Cerebellar cortex (tissue), 1 donor: ENCODE results near the gene ADAM10.
"Not testable (repeated sequence)": the region's sequence is repeated elsewhere in the genome, so short reads cannot be mapped to it uniquely, and the experiment has no call there.

Experiments used
- DNase-seq: peaks from one replicate; pipeline ENCODE4 v3.0.0-alpha.2; 2015; ENCODE audit warnings: low spot score

The ADAM10 gene, protein sequence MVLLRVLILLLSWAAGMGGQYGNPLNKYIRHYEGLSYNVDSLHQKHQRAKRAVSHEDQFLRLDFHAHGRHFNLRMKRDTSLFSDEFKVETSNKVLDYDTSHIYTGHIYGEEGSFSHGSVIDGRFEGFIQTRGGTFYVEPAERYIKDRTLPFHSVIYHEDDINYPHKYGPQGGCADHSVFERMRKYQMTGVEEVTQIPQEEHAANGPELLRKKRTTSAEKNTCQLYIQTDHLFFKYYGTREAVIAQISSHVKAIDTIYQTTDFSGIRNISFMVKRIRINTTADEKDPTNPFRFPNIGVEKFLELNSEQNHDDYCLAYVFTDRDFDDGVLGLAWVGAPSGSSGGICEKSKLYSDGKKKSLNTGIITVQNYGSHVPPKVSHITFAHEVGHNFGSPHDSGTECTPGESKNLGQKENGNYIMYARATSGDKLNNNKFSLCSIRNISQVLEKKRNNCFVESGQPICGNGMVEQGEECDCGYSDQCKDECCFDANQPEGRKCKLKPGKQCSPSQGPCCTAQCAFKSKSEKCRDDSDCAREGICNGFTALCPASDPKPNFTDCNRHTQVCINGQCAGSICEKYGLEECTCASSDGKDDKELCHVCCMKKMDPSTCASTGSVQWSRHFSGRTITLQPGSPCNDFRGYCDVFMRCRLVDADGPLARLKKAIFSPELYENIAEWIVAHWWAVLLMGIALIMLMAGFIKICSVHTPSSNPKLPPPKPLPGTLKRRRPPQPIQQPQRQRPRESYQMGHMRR

DNA sequence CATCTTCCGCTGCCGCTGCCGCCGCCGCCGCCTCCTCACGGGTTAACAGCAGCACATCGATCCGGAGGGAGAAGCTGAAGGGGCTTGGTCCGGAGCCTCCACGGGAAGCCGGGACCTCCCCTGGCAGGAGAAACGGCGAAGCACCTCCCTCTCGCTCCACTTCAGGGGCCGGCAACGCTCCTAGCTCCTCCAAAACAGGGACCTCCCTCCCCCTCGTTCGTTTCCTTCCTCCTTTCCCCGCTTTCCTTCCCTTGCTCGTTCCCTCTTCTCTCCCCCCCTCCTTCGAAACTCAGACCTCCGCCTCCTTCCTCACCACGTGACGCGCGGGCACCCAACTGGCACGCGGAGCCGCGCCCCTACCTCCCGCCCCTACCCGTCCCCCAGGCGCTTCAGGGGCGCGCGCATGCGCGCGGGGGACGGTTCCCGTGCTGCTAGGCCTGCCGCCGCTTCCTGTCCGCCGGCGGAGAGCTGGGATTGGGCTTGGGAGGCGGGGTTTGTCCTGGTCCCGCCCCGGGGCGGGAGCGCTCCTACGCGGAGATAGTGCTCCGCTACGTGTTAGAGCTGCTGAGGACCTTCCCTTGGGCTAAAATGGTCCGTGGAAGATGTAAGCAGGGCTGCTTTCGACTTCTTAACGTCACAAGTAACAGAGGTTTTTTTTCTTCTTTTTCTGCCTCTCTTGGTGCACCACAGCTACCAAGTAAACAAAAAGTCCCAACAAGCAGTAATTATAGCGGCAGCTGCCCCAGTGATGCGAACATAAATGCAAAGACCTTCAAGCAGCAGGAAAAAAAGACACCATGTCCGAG, at the start of gene ADAM10:
ADAM10 (minus strand) TSS at position 176 of the 806 bp plus-strand sequence; CDS start at position 3, 173 bp downstream.
- peak; percentile 99 for DNase-seq

DNA sequence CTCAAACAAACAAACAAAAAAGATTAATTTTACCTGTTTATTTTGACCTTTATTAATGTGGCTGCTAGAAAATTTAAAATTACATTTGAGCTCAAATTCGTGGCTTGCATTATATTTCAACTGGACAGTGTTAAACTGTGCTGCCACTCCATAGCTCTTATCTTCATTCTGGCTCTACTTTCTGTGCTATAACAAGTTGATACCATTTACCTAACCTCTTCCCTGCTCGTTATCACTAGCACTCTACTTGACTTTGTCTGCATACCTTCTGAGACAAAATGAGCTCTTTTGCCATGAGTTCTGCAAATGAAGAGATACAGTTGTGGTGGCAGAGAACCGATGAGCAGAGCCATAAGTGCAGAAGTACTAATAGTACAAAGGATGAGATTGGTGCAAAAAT, 48.0 kb upstream of the ADAM10 start:
- DNase-seq, result no peak

DNA sequence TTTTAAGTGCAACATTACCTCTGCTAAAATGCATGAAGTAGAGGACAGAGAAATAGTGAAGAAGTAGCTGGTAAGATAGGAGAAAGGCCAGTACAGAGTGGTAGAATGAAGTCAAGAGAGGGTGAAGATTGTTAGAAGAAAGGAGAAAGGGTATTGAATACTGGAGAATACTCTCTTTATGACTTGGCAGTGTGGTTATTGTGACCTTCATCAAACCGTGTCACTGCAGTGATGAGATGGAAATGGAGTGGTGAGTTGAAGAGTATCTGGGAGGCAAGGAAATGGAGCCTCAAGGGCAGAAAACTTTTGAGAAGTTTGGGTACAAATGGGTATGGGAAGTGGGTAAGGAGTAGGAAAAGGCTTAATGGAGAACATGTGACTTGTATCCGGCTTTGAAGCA, 46.3 kb upstream of the ADAM10 start:
- DNase-seq, result no peak

DNA sequence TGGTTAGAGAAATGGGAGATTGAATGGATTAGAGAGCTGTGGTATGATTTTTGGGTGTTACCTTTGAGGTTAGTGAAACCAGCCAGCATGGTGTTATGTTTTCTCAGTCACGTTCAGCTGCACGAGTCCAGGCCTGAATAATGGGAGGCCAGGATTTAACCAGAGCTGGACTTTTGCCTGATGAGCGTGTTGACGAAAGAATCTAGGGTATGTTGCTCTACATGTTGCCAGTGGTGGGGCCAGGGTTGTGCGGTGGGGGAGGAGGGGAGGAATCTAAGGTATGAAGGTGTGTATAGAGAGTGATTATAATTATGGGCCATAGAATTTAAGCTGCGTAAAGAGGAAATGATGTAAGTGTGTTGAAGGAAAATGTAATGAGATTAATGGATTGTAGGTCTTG, 44.4 kb upstream of the ADAM10 start:
- DNase-seq, result no peak

DNA sequence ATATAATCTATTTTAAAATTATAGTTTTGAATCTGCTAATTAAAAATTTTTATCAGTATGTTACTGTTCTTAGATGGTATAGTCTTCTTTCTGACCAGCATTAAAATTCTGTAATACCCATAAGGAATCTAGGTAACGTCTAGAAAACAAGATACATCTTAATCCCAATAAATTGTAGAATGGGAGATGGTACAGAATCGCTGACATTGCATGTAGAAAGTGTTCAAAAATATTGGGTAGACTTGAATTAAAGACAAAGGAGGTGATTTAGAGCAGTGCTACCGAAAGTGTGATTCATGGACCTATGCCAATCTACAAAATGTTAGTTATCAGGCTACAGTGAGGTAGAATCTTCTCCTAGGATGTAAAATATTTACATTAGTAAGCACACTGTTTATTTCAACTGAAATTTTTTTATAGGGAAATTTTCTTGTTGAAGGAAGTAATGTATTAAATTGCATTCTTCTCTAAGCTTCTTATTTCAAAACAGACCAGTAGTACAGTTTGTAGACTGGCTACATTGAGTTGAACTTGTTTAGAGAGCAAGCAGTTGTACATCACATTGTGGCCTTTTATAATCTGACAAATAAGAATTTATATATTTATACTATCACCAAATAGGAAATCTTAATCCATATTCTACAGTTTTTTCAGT, 38.7 kb upstream of the ADAM10 start:
- DNase-seq, result no peak

DNA sequence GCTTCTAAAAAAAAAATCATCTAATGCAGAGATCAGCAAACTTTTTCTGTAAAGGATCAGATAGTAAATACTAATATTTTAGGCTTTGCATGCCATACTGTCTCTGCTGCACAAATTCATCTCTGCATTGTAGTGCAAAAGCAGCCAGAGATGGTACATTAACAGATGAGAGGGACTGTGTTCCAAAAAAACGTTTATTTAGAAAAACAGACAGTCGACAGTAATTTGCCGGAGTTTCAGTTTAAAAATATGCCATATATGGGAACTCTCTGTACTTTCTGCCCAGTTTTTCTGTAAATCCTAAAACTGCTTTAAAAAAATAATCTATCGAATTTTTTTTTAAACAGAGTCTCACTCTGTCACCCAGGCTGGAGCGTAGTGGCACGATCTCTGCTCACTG, 35.8 kb upstream of the ADAM10 start:
- no peak for DNase-seq

DNA sequence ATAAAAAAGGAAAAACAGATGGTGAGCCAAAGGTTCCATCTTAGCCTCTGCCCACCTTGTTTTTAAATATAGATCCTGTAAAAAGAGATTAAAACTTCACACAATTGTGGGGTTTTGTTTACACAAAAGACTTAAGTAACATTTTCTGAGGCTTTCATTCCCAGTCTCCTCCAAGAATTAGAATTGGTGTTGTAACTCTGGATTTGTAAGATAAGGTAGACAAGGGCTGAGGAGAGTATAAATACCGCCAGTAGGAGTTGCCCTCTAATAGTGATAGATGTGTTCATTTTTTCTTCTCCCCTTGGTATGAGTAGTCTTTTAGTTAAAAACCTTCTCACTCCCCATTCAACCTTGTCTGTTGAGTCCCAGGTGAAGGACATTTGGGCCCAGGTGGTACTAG, 30.0 kb upstream of the ADAM10 start:
- DNase-seq, result no peak

DNA sequence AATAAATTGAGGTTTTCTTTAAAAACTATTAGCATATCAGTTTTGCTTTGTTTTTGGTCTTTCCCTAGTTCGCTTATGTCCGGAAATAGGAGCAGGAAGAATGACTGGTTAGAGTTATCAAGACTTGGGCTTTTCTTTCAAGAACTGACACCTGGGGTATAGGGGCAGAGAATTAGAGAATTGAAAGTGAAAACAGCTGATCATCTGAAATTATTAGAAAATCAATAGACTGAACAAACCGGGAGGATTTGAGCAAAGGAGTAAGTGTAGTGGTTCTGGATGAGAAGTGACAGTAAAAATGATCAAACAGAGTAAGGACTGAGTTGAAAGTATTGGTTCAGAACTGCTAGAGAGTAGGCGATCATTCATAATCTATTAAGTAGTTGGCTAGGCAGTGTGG, 27.6 kb upstream of the ADAM10 start:
- DNase-seq, result no peak

DNA sequence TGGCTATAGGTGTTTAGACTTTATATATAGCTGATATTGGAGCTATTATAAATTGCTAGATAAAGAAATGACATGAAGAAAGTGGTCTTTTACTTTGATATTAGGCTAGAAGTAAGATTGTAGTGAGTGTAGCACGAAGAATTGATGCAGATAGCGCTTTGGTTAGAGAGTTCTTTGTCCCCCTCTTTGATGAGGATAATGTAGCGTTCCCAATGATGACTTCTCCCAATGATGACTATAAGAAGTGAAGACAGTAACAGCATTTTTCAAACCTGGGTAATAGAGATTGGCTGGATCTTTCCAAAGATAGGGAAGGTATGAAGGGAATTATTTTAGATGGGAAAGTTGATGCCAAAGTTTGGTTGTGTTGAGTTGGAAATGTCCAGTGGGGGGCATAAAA, 25.9 kb upstream of the ADAM10 start:
- DNase-seq, result no peak

DNA sequence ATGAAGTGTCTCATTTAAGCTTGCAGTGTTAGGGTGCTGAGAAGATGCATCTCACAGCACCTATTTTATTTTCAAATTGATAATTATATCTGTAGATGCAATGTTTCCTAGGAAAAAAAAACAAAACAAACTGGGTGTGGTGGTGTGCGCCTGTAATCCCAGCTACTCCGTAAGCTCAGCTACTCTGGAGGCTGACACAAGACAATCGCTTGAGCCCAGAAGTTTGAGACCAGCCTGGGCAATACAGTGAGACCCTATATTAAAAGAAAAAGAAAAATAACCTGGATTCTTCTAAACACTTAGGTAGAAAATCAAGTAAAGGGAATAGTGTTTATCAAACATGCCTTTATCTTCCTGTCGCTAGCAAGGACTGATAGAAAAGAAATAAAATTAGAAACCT, 23.5 kb upstream of the ADAM10 start:
- peak; percentile 40 for DNase-seq

DNA sequence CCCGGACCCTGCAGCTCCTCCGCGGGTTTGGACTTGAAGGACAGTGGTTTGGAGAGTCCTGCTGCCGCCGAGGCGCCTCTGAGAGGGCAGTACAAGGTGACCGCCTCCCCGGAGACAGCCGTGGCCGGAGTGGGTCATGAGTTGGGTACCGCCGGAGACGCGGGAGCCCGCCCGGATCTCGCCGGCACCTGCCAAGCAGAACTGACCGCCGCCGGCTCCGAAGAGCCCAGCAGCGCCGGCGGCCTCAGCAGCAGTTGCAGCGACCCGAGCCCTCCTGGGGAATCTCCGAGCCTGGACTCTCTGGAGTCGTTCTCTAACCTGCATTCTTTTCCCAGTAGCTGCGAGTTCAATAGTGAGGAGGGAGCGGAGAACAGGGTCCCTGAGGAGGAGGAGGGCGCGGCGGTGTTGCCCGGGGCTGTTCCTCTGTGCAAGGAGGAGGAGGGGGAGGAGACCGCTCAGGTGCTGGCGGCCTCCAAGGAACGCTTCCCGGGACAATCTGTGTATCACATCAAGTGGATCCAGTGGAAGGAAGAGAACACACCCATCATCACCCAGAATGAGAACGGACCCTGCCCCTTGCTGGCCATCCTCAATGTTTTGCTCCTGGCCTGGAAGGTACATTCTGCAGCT, 22.2 kb upstream of the ADAM10 start:
- peak; percentile 73 for DNase-seq

DNA sequence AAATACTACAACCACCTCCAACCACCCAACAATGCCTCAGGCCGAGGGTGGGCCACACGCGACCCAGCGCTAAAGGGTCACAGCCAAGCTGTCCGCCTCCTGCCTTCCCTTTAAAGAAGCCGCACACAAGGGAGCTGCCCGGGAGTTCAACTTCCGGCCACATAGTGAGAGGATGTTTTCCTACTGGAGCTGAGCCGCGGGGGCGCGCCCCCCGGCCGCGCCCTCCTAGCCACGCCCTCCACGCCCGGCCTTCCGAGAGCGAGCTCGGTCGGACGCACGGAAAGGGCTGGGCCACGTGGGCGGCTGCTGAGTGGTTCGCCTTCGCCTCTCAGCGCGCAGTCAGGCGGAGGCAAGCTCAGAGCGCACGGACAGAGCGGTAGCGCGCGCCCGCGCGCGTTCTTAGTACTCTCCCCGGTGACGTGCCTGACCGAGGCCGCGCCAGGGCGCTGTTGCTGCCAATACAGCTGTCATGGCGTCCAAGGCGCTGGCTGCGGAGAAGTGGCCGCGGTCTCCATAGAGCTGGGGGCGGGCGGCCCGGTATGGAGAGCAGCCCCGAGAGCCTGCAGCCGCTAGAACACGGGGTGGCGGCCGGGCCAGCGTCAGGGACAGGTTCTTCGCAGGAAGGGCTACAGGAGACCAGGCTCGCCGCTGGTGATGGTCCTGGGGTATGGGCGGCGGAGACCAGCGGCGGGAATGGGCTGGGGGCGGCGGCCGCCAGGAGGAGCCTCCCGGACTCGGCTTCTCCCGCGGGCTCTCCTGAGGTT, 21.5 kb upstream of the ADAM10 start, which contains the start of gene MINDY2:
MINDY2 (plus strand) TSS at position 446 of the 764 bp plus-strand sequence; CDS start at position 540, 94 bp downstream.
- DNase-seq, result peak; percentile 97

DNA sequence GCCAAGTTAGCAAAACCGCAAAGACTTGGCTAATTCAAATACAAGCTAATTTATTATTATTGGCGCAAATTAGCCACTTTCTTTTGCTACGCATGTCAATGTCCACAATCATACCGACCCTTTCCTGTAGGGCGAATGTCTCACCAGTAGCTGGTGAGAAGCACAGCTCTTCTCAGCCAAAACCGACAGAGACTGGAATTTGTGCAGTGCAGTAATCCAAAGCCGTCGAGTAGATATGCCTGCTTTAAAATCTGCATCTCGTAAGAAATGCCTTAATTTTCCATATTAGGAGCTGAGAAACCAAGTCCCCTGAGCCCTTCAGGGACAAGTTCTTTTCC, 21.0 kb upstream of the ADAM10 start:
- no peak for DNase-seq

DNA sequence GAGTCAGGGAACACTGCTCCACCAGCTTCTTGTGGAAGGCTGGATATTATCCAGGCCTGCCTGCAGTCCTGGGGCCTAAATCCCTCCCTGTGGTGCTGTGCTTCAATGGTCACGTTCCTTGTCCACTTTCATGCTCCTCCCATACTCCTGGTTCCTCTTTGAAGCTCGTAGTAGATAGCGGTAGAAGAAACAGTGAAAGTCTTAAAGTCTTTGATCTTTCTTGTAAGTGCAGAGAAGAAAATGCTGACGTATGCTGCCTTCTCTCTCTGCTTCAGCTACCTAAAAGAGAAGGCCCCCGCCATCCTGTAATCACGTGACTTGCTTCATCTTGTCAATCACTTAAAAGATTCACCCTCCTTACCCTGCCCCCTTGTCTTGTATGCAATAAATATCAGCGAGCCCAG, 19.1 kb upstream of the ADAM10 start:
- not testable (repeated sequence) for DNase-seq

DNA sequence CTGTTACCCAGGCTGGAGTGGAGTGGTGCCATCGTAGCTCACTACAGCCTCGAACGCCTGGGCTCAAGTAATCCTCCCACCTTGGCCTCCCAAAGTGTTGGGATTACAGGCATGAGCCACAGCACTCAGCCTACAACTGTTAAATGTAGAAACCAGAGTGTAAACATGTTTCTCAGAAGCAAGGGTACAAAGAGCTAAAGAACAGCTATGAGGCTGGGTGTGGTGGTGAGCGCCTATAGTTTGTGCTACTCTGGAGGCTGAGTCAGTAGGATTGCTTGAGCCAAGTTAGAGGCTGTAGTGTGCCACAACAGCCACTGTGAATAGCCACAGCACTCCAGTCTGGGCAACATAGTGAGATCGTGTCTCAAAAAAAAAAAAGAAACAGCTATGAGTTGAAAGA, 16.8 kb upstream of the ADAM10 start:
- no peak for DNase-seq

DNA sequence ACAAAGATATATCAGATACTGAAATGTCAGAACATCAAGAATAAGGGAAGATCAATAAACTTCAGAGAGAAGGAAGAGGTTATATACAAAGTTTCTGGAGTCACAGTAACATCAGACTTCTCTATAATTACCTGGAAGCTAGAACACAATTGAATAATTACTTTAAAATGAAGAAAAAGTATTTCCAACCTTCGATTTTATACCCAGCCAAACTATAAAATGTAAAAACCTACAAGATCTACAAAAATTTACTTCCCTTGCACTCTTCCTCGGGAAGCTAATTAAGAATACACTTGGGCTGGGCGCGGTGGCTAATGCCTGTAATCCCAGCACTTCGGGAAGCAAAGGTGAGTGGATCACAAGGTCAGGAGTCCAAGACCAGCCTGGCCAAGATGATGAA, 15.0 kb upstream of the ADAM10 start:
- DNase-seq, result no peak

DNA sequence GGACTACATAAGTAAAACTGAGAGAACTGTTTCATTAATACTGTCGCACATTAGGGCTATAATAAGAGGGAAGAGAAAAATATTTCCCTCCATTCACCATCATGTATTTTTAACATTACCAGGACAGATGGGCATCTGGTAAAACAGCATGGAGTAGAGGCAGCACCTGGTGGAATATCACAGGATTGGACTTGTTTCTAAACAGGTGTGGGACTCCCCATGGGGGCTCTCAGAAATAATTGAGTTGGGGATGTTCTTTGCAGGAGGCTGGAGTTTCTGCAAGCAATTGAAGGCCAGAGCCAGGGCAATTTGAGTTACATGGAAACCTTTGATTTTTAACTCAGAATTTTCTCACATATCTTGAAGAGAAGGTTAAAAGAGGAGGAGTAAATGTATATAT, 13.2 kb upstream of the ADAM10 start:
- DNase-seq, result peak; percentile 96

DNA sequence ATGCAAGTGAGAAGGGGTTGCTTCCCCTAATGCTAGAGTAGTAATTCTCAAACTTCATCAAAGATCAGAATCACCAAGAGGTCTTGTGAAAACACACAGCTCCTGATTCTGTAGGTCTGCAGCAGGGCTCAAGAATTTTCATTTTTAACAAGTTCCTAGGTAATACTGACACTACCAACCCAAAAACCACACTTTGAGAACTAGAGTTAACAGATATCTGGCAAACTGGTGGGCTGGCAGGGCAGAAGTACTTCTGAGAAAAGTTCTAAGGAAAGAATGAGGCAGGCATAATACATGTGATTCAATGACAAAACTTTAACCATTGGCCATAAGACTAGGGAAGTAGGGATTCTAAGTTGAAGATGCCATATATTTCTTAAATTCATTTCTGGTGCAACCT, 12.8 kb upstream of the ADAM10 start:
- no peak for DNase-seq

DNA sequence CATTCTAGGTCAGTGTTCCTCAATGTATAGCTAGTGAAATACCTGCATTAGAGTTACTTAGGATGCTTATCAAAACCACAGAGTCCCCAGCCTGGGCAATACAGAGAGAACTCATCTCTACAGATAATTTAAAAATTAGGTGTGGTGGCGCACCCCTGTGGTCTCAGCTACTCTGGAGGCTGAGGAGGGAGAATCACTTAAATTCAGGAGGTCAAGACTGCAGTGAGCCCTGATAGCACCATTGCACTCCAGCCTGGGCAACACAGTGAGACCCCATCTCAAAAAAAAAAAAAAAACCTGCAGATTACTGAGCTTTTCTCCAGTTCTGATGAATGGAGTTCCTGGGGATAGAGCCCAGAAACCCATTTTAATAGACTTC, 11.5 kb upstream of the ADAM10 start:
- DNase-seq, result no peak

DNA sequence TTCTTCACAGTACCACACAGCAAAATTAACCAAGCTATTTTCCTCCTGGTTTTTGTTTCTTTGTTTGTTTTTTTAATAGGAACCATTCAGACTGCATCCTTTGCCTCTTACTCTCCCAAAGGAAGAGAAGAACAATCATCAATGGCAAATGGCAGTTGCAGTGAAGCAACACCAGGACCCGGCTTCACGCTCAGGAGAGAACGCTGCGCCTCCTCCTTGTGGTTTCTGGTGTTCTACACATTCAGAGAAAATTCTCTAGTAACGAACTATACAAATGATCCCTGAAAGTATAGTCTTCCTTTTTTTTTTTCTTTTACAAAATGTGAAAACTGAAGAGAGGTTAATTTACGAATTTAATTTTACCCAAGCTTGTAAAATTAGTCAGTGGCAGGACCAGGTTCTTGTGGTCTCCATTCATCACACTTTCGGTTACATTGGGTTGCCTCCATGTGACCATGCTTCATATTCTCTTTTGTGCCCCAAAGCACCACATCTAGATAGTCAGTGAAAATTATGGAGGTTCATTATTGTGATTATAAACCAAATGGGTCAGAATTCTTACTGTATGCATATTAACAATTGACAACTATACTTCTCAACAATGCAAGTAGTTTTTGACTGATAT, 11.0 kb upstream of the ADAM10 start:
- no peak for DNase-seq
